Measurements from ENCODE around the gene SRSF1. TPM values are rescaled to one million over a fixed set of nuclear protein-coding genes. Genes with fewer than 3 reads are reported as not detected.

Gene SRSF1
- total RNA-seq, 1 experiment from 2014 or later: 232 TPM

DNA sequence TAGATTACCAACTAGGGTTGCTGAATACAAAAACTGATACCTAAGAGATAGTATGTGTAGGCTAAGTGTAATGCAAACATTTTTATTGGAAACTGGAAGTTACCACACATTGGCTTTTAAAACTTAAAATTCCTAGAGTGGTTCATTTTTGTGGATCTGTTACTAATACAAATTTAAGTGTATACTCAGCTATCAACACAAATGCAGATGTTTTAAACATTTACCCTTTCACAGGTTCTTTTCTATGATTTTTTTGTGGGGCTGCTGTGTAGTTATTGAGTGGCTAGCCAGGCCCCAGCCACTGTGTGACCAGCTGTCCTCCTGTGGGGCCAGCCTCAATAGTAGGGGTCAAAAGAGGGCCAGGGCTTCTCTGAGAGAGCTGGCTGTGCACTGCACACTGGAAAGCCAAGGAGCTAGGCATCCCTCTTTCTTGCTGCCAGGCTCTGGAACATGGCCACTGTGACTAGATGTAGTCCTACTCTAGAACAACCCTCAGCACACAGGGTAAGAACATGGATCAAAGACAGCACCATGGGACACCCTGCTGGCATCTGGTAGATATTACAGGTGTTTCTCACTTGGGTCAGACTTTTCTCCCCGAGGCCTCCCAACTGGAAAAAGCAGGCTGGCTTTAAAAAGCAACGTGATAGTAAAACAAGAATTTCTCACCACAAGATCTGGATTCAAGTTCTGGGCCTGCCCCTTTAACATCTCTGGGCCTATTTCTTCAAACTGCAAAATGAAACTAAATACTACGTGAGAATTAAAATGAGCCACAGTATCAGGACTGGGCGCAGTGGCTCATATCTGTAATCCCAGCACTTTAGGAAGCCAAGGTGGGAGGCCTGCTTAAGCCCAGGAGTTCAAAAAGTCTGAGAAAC is 11.7 kb downstream of the SRSF1 start:
- no peaks in the 10 kb centered on the region for H3K27me3 Mint-ChIP-seq (ENCODE audit: unreplicated experiment)
- DNase-seq: peak; percentile 55
- H3K27ac Mint-ChIP-seq (ENCODE audit: unreplicated experiment): no peak overlapping the region
- H3K36me3 Mint-ChIP-seq (ENCODE audit: insufficient read depth, unreplicated experiment): peaks cover 55% of the 10 kb centered on the region
- TF ChIP-seq, protein P1, sequence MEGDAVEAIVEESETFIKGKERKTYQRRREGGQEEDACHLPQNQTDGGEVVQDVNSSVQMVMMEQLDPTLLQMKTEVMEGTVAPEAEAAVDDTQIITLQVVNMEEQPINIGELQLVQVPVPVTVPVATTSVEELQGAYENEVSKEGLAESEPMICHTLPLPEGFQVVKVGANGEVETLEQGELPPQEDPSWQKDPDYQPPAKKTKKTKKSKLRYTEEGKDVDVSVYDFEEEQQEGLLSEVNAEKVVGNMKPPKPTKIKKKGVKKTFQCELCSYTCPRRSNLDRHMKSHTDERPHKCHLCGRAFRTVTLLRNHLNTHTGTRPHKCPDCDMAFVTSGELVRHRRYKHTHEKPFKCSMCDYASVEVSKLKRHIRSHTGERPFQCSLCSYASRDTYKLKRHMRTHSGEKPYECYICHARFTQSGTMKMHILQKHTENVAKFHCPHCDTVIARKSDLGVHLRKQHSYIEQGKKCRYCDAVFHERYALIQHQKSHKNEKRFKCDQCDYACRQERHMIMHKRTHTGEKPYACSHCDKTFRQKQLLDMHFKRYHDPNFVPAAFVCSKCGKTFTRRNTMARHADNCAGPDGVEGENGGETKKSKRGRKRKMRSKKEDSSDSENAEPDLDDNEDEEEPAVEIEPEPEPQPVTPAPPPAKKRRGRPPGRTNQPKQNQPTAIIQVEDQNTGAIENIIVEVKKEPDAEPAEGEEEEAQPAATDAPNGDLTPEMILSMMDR (IDR thresholded peaks at IDR 0.05; ENCODE audit: unreplicated experiment): peak; percentile 47
- CTCF ChIA-PET: interaction anchor here (0.6 to 1.7 kb wide), 5 partner anchors 117 to 145 kb away, joined by 3 read pairs; partner anchors contain the start of gene MRPS23
- intact Hi-C loops (cut with micrococcal nuclease; ENCODE audit: unreplicated experiment): loop anchor here (2.0 kb wide), 1 partner anchor 137 kb away; no protein-coding TSS in a partner anchor
- H3K4me3 Mint-ChIP-seq (ENCODE audit: low read depth, unreplicated experiment): no peak overlapping the region
- H3K4me1 Mint-ChIP-seq (ENCODE audit: low read depth, unreplicated experiment): no peaks in the 10 kb centered on the region
- no peaks in the 10 kb centered on the region for H3K9me3 Mint-ChIP-seq (ENCODE audit: low read depth, unreplicated experiment)
- no TSS peak for BruUV-seq (replicated peaks)

DNA sequence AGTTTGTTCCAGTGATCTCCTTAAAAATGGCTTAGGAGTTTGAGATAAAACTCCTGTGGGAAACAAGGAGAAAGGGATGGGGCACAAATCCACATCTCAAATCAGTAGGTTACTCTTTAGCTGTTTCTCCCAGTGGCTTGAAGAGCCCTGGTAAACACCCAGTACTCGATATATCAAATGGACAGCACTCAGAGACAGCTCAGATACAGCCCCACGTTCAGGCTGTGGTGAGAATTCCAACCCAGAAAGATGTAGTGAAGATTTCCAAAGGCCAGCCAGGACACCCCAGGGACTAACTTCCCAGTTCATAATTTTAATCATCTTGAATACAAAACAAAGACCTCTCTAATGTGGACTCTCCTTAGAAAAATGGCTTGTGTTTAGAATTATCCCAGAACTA is 12.6 kb downstream of the SRSF1 start:
- no TSS peak for BruUV-seq (replicated peaks)
- TF ChIP-seq, protein P1 (IDR thresholded peaks at IDR 0.05; ENCODE audit: unreplicated experiment): no peak
- no peaks in the 10 kb centered on the region for H3K27me3 Mint-ChIP-seq (ENCODE audit: unreplicated experiment)
- no peak overlapping the region for H3K4me3 Mint-ChIP-seq (ENCODE audit: low read depth, unreplicated experiment)
- no peak for DNase-seq
- peaks cover 57% of the 10 kb centered on the region for H3K36me3 Mint-ChIP-seq (ENCODE audit: insufficient read depth, unreplicated experiment)
- H3K27ac Mint-ChIP-seq (ENCODE audit: unreplicated experiment): no peak overlapping the region
- intact Hi-C loops (cut with micrococcal nuclease; ENCODE audit: unreplicated experiment): loop anchor here (2.0 kb wide), 1 partner anchor 136 kb away; no protein-coding TSS in a partner anchor
- H3K4me1 Mint-ChIP-seq (ENCODE audit: low read depth, unreplicated experiment): peaks cover 2% of the 10 kb centered on the region
- no peaks in the 10 kb centered on the region for H3K9me3 Mint-ChIP-seq (ENCODE audit: low read depth, unreplicated experiment)
- CTCF ChIA-PET: interaction anchor here (0.9 kb wide), 1 partner anchor 144 kb away, joined by 3 read pairs; the partner anchor contains the start of gene MRPS23

DNA sequence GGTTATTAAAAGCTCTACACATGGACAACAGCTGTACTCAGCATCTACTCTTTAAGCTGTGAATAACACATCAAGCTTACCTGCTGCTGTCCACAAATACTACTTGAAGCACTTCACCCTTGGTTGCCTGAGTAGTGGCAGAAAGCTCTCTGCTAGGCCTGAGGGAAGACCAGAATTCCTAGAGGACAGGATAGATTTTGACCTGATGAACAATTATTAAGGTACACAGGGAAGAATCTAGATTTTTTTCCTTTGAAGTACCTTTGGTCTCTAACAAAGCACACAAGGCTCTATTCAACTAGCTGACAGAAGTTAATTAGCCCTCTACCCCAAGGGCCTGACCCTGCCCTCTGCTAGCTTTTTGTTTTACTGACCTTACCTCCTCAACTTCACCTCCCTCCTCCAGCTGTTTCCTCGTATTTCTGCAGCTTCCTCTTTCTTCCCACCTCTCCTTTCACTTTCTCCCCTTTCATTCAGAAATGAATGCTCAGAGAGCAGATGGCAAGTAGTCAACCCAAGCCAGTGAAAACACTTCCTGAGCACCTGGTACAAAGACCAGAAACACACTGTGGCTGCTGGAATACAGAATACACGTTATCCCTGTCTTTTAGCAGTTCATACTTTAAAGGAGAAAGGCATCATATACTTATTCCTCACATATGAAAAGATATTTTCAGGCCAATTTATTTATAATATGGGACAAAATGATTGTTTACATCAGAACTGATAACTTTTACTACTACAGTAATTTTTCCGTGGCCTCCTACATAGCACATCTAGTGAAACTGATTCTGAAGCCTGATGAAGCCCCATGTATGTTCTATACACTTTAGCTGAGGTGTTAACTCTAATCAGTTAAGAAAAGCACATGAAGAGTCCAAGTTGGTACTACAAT is 13.3 kb downstream of the SRSF1 start:
- TF ChIP-seq, protein P1 (IDR thresholded peaks at IDR 0.05; ENCODE audit: unreplicated experiment): no peak
- H3K36me3 Mint-ChIP-seq (ENCODE audit: insufficient read depth, unreplicated experiment): peaks cover 62% of the 10 kb centered on the region
- no peak for DNase-seq
- BruUV-seq (replicated peaks): no TSS peak
- no peaks in the 10 kb centered on the region for H3K9me3 Mint-ChIP-seq (ENCODE audit: low read depth, unreplicated experiment)
- H3K4me3 Mint-ChIP-seq (ENCODE audit: low read depth, unreplicated experiment): no peak overlapping the region
- no peaks in the 10 kb centered on the region for H3K27me3 Mint-ChIP-seq (ENCODE audit: unreplicated experiment)
- peaks cover 9% of the 10 kb centered on the region for H3K4me1 Mint-ChIP-seq (ENCODE audit: low read depth, unreplicated experiment)
- CTCF ChIA-PET: interaction anchor here (0.7 to 0.9 kb wide), 2 partner anchors 144 to 149 kb away, joined by 3 read pairs; partner anchors contain the start of gene MRPS23
- intact Hi-C loops (cut with micrococcal nuclease; ENCODE audit: unreplicated experiment): loop anchor here (2.0 kb wide), 1 partner anchor 135 kb away; no protein-coding TSS in a partner anchor
- peak overlapping the region; percentile 25 for H3K27ac Mint-ChIP-seq (ENCODE audit: unreplicated experiment)

DNA sequence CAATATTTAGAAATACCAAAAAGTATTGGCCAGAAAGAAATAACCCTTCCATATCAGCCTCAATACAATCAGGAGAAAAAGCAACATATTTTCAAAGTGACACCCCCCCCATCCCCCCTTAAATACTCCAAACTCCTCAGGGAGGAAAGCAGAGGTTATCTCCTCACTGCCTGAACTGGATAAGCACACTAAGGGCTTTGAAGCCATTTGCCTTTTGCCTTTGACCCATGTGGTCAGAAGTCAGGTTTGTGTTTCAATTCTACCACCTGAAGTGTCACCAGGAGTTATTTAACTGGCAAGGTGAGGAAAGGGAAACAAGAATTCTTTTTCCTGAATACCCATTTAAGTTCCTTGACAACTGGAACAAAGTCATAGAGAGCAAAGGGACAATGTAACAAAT is 15.5 kb downstream of the SRSF1 start:
- Mint-ChIP-seq H3K36me3 (ENCODE audit: insufficient read depth, unreplicated experiment) (peaks cover 67% of the 10 kb centered on the region), H3K4me1 (ENCODE audit: low read depth, unreplicated experiment) (peaks cover 11% of the 10 kb centered on the region), H3K4me3 (ENCODE audit: low read depth, unreplicated experiment) (no peak overlapping the region), H3K27me3 (ENCODE audit: unreplicated experiment) (no peaks in the 10 kb centered on the region), H3K9me3 (ENCODE audit: low read depth, unreplicated experiment) (no peaks in the 10 kb centered on the region), H3K27ac (ENCODE audit: unreplicated experiment) (no peak overlapping the region)
- DNase-seq: no peak
- CTCF ChIA-PET: interaction anchor here (1.2 kb wide), 1 partner anchor 8 kb away, joined by 3 read pairs; no protein-coding TSS in a partner anchor
- no TSS peak for BruUV-seq (replicated peaks)
- intact Hi-C loops (cut with micrococcal nuclease; ENCODE audit: unreplicated experiment): no loop called here
- TF ChIP-seq, protein P1 (IDR thresholded peaks at IDR 0.05; ENCODE audit: unreplicated experiment): no peak

Measured in Calu3 (cell line).